A549 treated with DMSO at 1 μM for 4 hours (cell line): ENCODE results near the gene ZNF614. TPM values are rescaled to one million over a fixed set of nuclear protein-coding genes. Genes with fewer than 3 reads are reported as not detected.

ENCODE experiments used
- total RNA-seq: library from RNA; stranded (reverse); fragments of 200-300 nt; extraction: Qiagen RNA extraction; gene quantifications from 5 replicates; pipeline ENCODE4 v1.2.3, GENCODE V29; 2022; ENCODE audit warnings: low read depth

ZNF614 gene
- 2.8 to 4.6 TPM (median 3.7 TPM) in 5 replicates for total RNA-seq

GRCh38 chr19:52028027-52028779 is at the start of gene ZNF614:
ZNF614 (minus strand) TSS chr19:52028379; CDS start chr19:52025745, 2,634 bp downstream.

DNA sequence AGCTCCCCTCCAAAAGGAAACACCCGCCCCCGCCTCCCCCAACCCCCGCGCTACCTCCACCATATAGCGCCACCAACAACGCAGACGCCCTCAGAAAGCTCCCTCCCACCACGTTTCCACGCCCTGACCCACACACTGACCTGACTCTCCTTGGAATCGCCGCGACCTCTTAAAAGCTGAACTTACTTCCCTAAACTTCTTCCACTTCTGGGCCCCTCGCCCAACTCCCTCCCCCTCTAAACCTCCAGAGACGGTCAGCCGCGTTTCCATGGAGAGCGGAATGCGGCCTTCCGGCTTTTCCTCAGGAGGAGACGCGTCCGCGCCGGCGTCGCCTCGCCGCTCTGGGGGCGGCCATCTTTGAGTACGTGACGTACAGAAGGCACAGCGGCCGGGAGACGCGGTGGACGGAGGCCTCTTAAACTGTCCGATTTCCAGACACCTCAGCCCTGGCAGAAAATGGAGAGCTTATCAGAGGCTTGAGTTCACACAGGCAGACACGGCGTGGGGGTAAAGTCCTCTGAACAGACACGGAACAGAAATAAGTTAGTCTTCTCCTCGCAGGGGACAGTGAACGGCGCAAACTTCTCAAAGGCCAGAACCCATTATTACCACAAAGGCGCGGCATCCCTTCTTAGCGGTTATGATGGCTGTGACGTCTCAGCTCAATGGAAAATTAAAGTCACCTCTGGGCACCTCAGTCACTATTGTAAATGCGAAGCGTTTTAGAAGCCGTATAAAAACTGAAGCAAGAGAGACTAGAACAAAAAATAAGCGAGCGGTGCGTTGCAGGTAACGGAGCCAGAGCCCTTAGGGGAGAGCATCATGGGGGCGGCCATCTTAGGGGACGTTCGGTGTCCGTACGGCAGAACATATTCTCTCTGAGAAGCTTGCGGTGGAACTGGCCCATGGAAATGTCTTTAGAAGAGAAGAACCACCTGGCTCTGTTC is 20.6 kb upstream of the ZNF614 start, which contains the start of gene ZNF432:
Gene ZNF432, minus strand, starts transcription at position 284 of the 947 bp plus-strand sequence. CDS start 1,970 bp downstream, outside the sequence.

GRCh38 chr19:52007806-52008557 is 20.2 kb downstream of the ZNF614 start, which contains the start of gene ZNF615:
ZNF615 (minus strand) TSS chr19:52008211; CDS start chr19:52003711, 4,500 bp downstream.

GRCh38 chr19:51986309-51987291 is 41.6 kb downstream of the ZNF614 start, which contains the start of gene ZNF350:
ZNF350 (minus strand) TSS chr19:51986840; CDS start chr19:51974360, 12,480 bp downstream.

Other genes with a start within 250 kb of the ZNF614 start
- not detected in 5 replicates for gene FPR3, start 233.2 kb downstream of the ZNF614 start, total RNA-seq
- gene ZNF577, start 140.4 kb downstream of the ZNF614 start, total RNA-seq = 0.06 to 0.08 TPM (median 0.07 TPM) in 3 of 5 replicates, not detected in the others
- 0.20 to 0.57 TPM (median 0.28 TPM) in 5 replicates for gene ZNF649, start 123.4 kb downstream of the ZNF614 start, total RNA-seq
- 0.89 to 1.6 TPM (median 1.0 TPM) in 5 replicates for gene ZNF613, start 100.9 kb downstream of the ZNF614 start, total RNA-seq
- gene ZNF350, start 41.5 kb downstream of the ZNF614 start, total RNA-seq = 3.2 to 5.2 TPM (median 4.6 TPM) in 5 replicates
- gene ZNF615, start 20.2 kb downstream of the ZNF614 start, total RNA-seq = 3.1 to 5.5 TPM (median 4.6 TPM) in 5 replicates
- gene ZNF432, start 20.5 kb upstream of the ZNF614 start, total RNA-seq = 1.7 to 2.0 TPM (median 1.9 TPM) in 5 replicates
- 1.7 to 2.8 TPM (median 2.3 TPM) in 5 replicates for gene ZNF841, start 67.4 kb upstream of the ZNF614 start, total RNA-seq
- 0.51 to 1.3 TPM (median 0.61 TPM) in 5 replicates for gene ZNF616, start 111.6 kb upstream of the ZNF614 start, total RNA-seq
- gene ZNF836, start 143.2 kb upstream of the ZNF614 start, total RNA-seq = 0.55 to 1.1 TPM (median 0.73 TPM) in 5 replicates
- 209 to 320 TPM (median 294 TPM) in 5 replicates for gene PPP2R1A, start 161.7 kb upstream of the ZNF614 start, total RNA-seq
- 7.5 to 11.2 TPM (median 11.2 TPM) in 5 replicates for gene ZNF766, start 241.2 kb upstream of the ZNF614 start, total RNA-seq